MM.1S (cell line): ENCODE data around the gene TCN1.
"Not testable (repeated sequence)": the region's sequence is repeated elsewhere in the genome, so short reads cannot be mapped to it uniquely, and the experiment has no call there.

Experiments
- DNase-seq: peaks from one replicate; pipeline ENCODE4 v3.0.0-alpha.2; 2015
- H2AFZ ChIP-seq: fragments of 300-600 bp; sonication (generic); 2 replicates; pipeline ENCODE4 v1.6.0; 2016; ENCODE audit warnings: antibody characterized with exemption, low read length
- H3F3A ChIP-seq: fragments of 300-600 bp; sonication (generic); 2 replicates; pipeline ENCODE4 v1.6.1; 2016; ENCODE audit warnings: mild to moderate bottlenecking, antibody characterized with exemption, low read length, moderate library complexity, mixed read lengths; ENCODE audit not compliant: insufficient read depth
- H3K27ac ChIP-seq: fragments of 300-600 bp; sonication (generic); 2 replicates; pipeline ENCODE4 v1.5.1; 2016; ENCODE audit warnings: mild to moderate bottlenecking, low read length
- H3K27me3 ChIP-seq: fragments of 300-600 bp; sonication (generic); replicated peaks from 2 replicates; pipeline ENCODE4 v1.6.0; 2016; ENCODE audit warnings: low read length; ENCODE audit not compliant: insufficient read depth
- H3K36me3 ChIP-seq: fragments of 300-600 bp; sonication (generic); replicated peaks from 2 replicates; pipeline ENCODE4 v1.6.1; 2016; ENCODE audit warnings: mild to moderate bottlenecking, low read length, mixed read lengths; ENCODE audit not compliant: insufficient read depth
- H3K4me1 ChIP-seq: fragments of 300-600 bp; sonication (generic); 2 replicates; pipeline ENCODE4 v1.6.1; 2016; ENCODE audit warnings: low read length, mixed read lengths
- H3K4me2 ChIP-seq: fragments of 300-600 bp; sonication (generic); 2 replicates; pipeline ENCODE4 v1.6.0; 2016; ENCODE audit warnings: low read depth, low read length
- H3K4me3 ChIP-seq: fragments of 300-600 bp; sonication (generic); 2 replicates; pipeline ENCODE4 v1.5.1; 2016; ENCODE audit warnings: low read length, mixed read lengths
- H3K79me2 ChIP-seq: fragments of 300-600 bp; sonication (generic); 2 replicates; pipeline ENCODE4 v1.6.1; 2016; ENCODE audit warnings: mixed run types, low read length, mixed read lengths
- H3K9ac ChIP-seq: fragments of 300-600 bp; sonication (generic); 2 replicates; pipeline ENCODE4 v1.6.1; 2016; ENCODE audit warnings: low read length, mixed read lengths
- H3K9me2 ChIP-seq: fragments of 300-600 bp; sonication (generic); replicated peaks from 2 replicates; pipeline ENCODE4 v1.6.1; 2016; ENCODE audit warnings: mild to moderate bottlenecking, low read length, mixed read lengths; ENCODE audit not compliant: insufficient read depth
- H3K9me3 ChIP-seq: fragments of 300-600 bp; sonication (generic); replicated peaks from 2 replicates; pipeline ENCODE4 v1.6.1; 2016; ENCODE audit warnings: mild to moderate bottlenecking, low read length, mixed read lengths; ENCODE audit not compliant: insufficient read depth
- H4K20me1 ChIP-seq: fragments of 300-600 bp; sonication (generic); 2 replicates; pipeline ENCODE4 v1.6.1; 2016; ENCODE audit warnings: mild to moderate bottlenecking, low read length, moderate library complexity, mixed read lengths; ENCODE audit not compliant: insufficient read depth
- EZH2 ChIP-seq: fragments of 300-600 bp; sonication (generic); optimal IDR thresholded peaks from 2 replicates; pipeline ENCODE3; 2017; ENCODE audit warnings: low read depth, mild to moderate bottlenecking, antibody characterized with exemption, low read length, mixed read lengths
- EZH2phosphoT487 ChIP-seq: fragments of 300-600 bp; sonication (generic); IDR thresholded peaks from 2 replicates; pipeline ENCODE4 v1.6.1; 2018; ENCODE audit warnings: antibody characterized with exemption, low read length
- TF ChIP-seq, protein P1 (sequence below): fragments of 300-600 bp; sonication (generic); IDR thresholded peaks from 2 replicates; pipeline ENCODE4 v1.5.1; 2016; ENCODE audit warnings: antibody characterized with exemption, low read length, mixed read lengths

Gene TCN1

DNA sequence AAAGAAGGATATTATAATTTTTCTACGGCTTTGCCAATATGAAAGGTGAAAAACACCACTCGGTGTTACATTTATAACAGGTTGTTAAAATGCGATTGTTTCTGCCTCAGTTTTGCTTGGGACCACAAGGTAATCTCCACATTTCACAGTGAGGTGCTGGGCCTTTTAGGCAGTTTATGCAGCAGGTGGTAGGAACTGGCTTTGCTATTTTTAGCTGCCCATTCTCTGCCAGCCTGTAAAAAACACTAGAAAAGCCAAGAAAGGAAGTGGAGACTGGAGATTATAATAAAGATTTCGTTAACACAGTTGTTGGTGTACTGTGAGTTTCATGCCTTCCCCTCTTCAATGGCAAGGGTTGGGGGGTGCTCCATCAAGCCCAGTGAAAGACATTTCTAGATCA, 47.7 kb downstream of the TCN1 start:
- Histone ChIP-seq H3K36me3 (no peaks in the 10 kb centered on the region), H3K9me2 (no peaks in the 10 kb centered on the region), H3F3A (peaks cover 17% of the 10 kb centered on the region), H3K27me3 (no peaks in the 10 kb centered on the region), H4K20me1 (no peaks in the 10 kb centered on the region), H2AFZ (peak overlapping the region; percentile 41), H3K4me2 (peak overlapping the region; percentile 55), H3K27ac (peak overlapping the region; percentile 70), H3K4me1 (peaks cover 36% of the 10 kb centered on the region), H3K79me2 (no peaks in the 10 kb centered on the region), H3K9me3 (no peaks in the 10 kb centered on the region), H3K4me3 (0 out of 2 replicates have a peak overlapping the region, but pooled peaks have one; percentile 1), H3K9ac (peak overlapping the region; percentile 7; the same call in 1 of the 2 replicates)
- TF ChIP-seq, protein P1, sequence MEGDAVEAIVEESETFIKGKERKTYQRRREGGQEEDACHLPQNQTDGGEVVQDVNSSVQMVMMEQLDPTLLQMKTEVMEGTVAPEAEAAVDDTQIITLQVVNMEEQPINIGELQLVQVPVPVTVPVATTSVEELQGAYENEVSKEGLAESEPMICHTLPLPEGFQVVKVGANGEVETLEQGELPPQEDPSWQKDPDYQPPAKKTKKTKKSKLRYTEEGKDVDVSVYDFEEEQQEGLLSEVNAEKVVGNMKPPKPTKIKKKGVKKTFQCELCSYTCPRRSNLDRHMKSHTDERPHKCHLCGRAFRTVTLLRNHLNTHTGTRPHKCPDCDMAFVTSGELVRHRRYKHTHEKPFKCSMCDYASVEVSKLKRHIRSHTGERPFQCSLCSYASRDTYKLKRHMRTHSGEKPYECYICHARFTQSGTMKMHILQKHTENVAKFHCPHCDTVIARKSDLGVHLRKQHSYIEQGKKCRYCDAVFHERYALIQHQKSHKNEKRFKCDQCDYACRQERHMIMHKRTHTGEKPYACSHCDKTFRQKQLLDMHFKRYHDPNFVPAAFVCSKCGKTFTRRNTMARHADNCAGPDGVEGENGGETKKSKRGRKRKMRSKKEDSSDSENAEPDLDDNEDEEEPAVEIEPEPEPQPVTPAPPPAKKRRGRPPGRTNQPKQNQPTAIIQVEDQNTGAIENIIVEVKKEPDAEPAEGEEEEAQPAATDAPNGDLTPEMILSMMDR, result no peak
- TF ChIP-seq EZH2, result no peak
- TF ChIP-seq EZH2phosphoT487, result no peak
- DNase-seq, result peak; percentile 79

DNA sequence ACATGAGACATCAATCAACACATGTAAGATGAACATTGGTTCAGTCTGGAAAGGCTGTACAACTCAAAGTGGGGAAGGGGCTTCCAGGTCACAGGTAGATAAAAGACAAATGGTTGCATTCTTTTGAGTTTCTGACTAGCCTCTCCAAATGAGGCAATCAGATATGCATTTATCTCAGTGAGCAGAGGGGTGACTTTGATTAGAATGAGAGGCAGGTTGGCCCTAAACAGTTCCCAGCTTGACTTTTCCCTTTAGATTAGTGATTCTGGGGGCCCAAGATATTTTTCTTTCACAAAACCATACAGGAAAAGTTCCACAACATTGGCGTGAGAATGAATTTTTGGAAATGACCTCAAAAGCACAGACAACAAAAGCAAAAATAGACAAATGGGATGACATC, 49.9 kb downstream of the TCN1 start:
- not testable (repeated sequence) for H3K9me2 ChIP-seq, DNase-seq, H3K9ac ChIP-seq, H3K27me3 ChIP-seq, H3K4me3 ChIP-seq, H3K79me2 ChIP-seq, H3K27ac ChIP-seq, H3K9me3 ChIP-seq, H4K20me1 ChIP-seq, H3K36me3 ChIP-seq, H3K4me2 ChIP-seq, H2AFZ ChIP-seq
- Histone ChIP-seq H3F3A (peaks cover 24% of the 10 kb centered on the region), H3K4me1 (peaks cover 37% of the 10 kb centered on the region)

DNA sequence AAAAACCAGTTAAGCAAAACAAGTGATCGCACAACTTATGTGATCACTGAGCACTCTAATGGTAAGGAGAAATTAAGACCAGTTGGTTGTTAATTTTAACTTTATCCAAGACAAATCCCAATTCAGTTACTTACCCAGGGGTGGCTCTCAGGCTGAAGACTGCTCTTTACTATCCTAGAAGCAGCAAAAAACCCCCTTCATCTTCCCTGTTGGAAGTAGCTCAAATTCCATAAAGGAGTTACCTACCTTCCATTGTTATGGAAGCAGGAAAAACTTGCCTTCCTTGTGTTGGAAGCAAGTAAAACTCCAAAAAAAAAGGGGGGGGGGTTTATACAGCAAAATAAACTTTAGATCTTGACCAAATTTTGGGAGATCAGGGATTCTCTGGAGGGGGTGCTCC, 50.5 kb downstream of the TCN1 start:
- Histone ChIP-seq H3K36me3 (no peaks in the 10 kb centered on the region), H3K27ac (no peak overlapping the region), H3F3A (peaks cover 27% of the 10 kb centered on the region), H3K79me2 (0 out of 2 replicates have a peak, but pooled peaks cover 4% of the 10 kb centered on the region), H3K4me2 (no peak overlapping the region), H3K9ac (no peak overlapping the region), H3K9me2 (no peaks in the 10 kb centered on the region), H4K20me1 (no peaks in the 10 kb centered on the region), H2AFZ (no peak overlapping the region), H3K9me3 (no peaks in the 10 kb centered on the region), H3K27me3 (no peaks in the 10 kb centered on the region), H3K4me1 (peaks cover 42% of the 10 kb centered on the region), H3K4me3 (no peak overlapping the region)
- DNase-seq, result no peak
- TF ChIP-seq EZH2phosphoT487, result no peak
- TF ChIP-seq, protein P1, result no peak
- no peak for TF ChIP-seq EZH2

DNA sequence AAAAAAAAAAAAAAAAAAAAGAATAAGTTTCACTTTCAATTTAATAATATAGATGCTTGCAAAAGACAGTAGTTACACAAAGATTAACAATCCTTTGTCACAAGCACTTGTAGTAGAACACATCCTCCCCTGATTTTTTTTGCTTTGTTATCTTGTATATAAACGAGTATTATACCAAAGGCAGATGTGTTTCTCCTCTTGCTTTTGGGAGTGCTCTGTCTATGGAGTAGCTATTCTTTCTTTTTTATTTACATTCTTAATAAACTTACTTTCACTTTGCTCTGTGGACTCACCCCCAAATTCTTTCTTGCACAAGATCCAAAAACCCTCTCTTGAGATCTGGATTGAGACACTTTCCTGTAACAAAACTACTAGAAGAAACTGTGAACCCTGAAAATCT, 52.3 kb downstream of the TCN1 start:
- H4K20me1 ChIP-seq, result no peaks in the 10 kb centered on the region
- H3K4me1 ChIP-seq, result peaks cover 42% of the 10 kb centered on the region
- H3K9ac ChIP-seq, result peak overlapping the region; percentile 43; the same call in 1 of the 2 replicates
- H3K36me3 ChIP-seq, result no peaks in the 10 kb centered on the region
- no peak for TF ChIP-seq EZH2phosphoT487
- TF ChIP-seq, protein P1, result no peak
- no peak for TF ChIP-seq EZH2
- peak overlapping the region; percentile 46 for H3K4me3 ChIP-seq
- peak overlapping the region; percentile 36; the same call in 1 of the 2 replicates for H3K27ac ChIP-seq
- no peaks in the 10 kb centered on the region for H3K27me3 ChIP-seq
- DNase-seq, result peak; percentile 42
- peaks cover 32% of the 10 kb centered on the region for H3F3A ChIP-seq
- peaks cover 18% of the 10 kb centered on the region for H3K79me2 ChIP-seq
- H2AFZ ChIP-seq, result peak overlapping the region; percentile 69
- no peaks in the 10 kb centered on the region for H3K9me2 ChIP-seq
- no peaks in the 10 kb centered on the region for H3K9me3 ChIP-seq
- peak overlapping the region; percentile 80 for H3K4me2 ChIP-seq
